Spinal cord (tissue), 10 donors: ENCODE results near the gene PHF20. TPM values are rescaled to one million over a fixed set of nuclear protein-coding genes. Genes with fewer than 3 reads are reported as not detected.
"Not testable (repeated sequence)": the region's sequence is repeated elsewhere in the genome, so short reads cannot be mapped to it uniquely, and the experiment has no call there.

Experiments
- DNase-seq, 6 donors: peaks; one replicate each; pipeline versions ENCODE4 v3.0.0 to v3.0.0-alpha.2; 2013 to 2015; ENCODE audit warnings: low spot score in 6 of 6, low read depth in 4 of 6
- H3K27ac ChIP-seq: one replicate; pipeline ENCODE4 v1.5.1; 2013; ENCODE audit warnings: low read depth, low read length, control low read depth
- H3K27me3 ChIP-seq: one replicate; pipeline ENCODE4 v1.6.1; 2013; ENCODE audit warnings: low read length; ENCODE audit not compliant: control insufficient read depth, insufficient read depth
- H3K36me3 ChIP-seq: one replicate; pipeline ENCODE4 v1.6.1; 2013; ENCODE audit warnings: low read length; ENCODE audit not compliant: control insufficient read depth, insufficient read depth
- H3K4me1 ChIP-seq: one replicate; pipeline ENCODE4 v1.6.1; 2013; ENCODE audit warnings: low read length; ENCODE audit not compliant: control insufficient read depth, insufficient read depth
- H3K4me3 ChIP-seq: one replicate; pipeline ENCODE4 v1.5.1; 2013; ENCODE audit warnings: low read depth, low read length, control low read depth
- H3K9me3 ChIP-seq: one replicate; pipeline ENCODE4 v1.6.1; 2013; ENCODE audit warnings: low read length; ENCODE audit not compliant: control insufficient read depth, insufficient read depth
- WGBS: methylation state at CpG from one replicate; pipeline ENCODE4 v1.1.5; 2013; ENCODE audit warnings: missing lambda C conversion rate; ENCODE audit not compliant: insufficient coverage; 5-methylcytosine and 5-hydroxymethylcytosine counted together
- polyA plus RNA-seq, 2 donors: library from polyadenylated mRNA; unstranded; fragments of 120-200 nt; gene quantifications; one replicate each; pipeline ENCODE4 v1.2.1, GENCODE V29; 2013; ENCODE audit not compliant: insufficient read length in 2 of 2
- total RNA-seq, 2 donors: library from RNA; depleted of rRNA in 1 of 2; stranded (reverse); fragments of 120-200 nt in 1 of 2; fragments of >200 nt in 1 of 2; gene quantifications; one replicate each; pipeline versions ENCODE4 v1.2.3 to v1.2.4, GENCODE V29; 2013 to 2014
- donor health status: healthy.

PHF20 gene
- total and polyA plus RNA-seq, 4 donors: 31.0 to 38.7 (median 33.4) TPM

DNA sequence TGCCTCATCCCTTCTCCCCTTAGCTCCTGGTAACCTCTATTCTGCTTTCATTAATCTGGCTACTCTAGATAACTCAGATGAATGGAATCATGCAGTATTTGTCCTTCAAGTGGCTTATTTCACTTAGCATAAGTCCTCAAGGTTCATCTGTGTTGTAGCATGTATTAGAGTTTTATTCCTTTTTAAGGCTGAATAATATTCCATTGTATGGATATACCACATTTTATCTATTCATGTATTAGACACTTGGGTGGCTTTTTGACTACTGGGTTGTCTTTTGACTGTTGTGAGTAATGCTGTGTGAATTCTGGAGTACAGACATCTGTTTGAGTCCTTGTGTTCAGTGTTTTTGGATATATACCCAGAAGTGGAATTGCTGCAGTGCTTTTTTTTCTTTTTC lies 58.4 kb downstream of the PHF20 start:
- Histone ChIP-seq H3K36me3 (peaks cover 4% of the 10 kb centered on the region), H3K27ac (no peak overlapping the region), H3K27me3 (no peaks in the 10 kb centered on the region), H3K9me3 (no peaks in the 10 kb centered on the region), H3K4me3 (no peak overlapping the region), H3K4me1 (peaks cover 3% of the 10 kb centered on the region)
- DNase-seq: no peak

DNA sequence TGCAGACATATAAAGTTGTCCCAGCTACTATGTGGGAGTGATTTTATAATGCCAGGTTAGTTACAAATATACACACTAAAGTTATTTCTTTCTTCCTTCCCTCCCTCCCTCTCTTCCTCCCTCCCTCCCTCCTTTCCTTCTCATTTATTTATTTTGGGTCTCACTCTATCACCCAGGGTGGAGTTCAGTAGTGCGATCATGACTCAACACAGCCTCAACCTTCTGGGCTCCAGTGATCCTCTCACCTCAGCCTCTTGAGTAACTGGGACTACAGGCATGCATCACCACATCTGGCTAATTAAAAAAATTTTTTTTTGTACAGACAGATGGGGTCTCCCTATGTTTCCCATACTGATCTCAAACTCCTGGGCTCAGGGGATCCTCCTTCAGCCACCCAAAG lies 59.2 kb downstream of the PHF20 start:
- H3K9me3 ChIP-seq: no peaks in the 10 kb centered on the region
- peaks cover 3% of the 10 kb centered on the region for H3K4me1 ChIP-seq
- H3K36me3 ChIP-seq: peaks cover 4% of the 10 kb centered on the region
- WGBS: no CpG with 5 or more reads among the region's 1 CpG
- H3K4me3 ChIP-seq: no peak overlapping the region
- H3K27me3 ChIP-seq: no peaks in the 10 kb centered on the region
- DNase-seq: no peak
- no peak overlapping the region for H3K27ac ChIP-seq

DNA sequence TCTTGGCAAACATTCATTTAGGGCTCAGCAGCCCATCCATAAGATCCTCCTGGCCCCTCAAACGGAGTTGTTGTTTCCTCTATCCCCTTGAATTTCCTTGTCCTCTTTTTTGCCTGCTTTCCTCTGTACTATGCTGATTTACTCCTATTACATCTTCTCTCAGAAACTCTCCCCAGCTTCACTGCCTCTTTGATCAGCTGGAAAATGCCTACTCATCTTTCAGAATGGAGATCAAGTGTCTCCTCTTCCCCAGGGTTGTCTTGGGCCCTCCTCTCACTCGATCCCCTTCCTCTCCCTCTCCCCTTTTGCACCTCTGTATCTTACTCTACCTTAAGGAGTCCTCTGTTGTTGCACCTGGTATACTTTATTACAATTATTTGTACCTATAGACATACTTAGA lies 60.2 kb downstream of the PHF20 start:
- H3K4me3 ChIP-seq: no peak overlapping the region
- WGBS: 89% methylated on average over 1 of the region's 2 CpGs
- no peaks in the 10 kb centered on the region for H3K9me3 ChIP-seq
- DNase-seq: no peak
- no peaks in the 10 kb centered on the region for H3K27me3 ChIP-seq
- peaks cover 4% of the 10 kb centered on the region for H3K36me3 ChIP-seq
- H3K4me1 ChIP-seq: peaks cover 3% of the 10 kb centered on the region
- no peak overlapping the region for H3K27ac ChIP-seq

DNA sequence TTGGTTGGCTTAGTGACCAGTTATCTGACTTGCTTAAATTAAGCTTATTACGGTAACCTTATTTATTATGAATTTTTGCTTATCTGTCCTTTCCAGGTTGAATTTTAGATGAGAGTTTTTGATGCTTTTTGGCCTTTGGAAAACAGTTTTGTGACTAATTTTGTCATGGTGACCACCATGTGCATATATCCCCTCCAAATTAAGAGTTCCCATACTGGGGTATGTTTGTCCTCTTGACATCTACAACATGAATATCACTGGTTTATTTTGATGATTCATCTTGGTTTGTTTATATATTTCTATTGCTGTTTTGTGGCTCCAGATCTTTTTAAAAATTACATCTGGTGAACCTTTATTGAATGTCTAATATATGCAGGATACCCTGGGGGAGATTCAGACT lies 61.4 kb downstream of the PHF20 start:
- Histone ChIP-seq H3K4me1 (peaks cover 1% of the 10 kb centered on the region), H3K27me3 (no peaks in the 10 kb centered on the region), H3K27ac (no peak overlapping the region), H3K9me3 (no peaks in the 10 kb centered on the region), H3K36me3 (peaks cover 4% of the 10 kb centered on the region), H3K4me3 (no peak overlapping the region)
- no CpG with 5 or more reads among the region's 1 CpG for WGBS
- DNase-seq: no peak

DNA sequence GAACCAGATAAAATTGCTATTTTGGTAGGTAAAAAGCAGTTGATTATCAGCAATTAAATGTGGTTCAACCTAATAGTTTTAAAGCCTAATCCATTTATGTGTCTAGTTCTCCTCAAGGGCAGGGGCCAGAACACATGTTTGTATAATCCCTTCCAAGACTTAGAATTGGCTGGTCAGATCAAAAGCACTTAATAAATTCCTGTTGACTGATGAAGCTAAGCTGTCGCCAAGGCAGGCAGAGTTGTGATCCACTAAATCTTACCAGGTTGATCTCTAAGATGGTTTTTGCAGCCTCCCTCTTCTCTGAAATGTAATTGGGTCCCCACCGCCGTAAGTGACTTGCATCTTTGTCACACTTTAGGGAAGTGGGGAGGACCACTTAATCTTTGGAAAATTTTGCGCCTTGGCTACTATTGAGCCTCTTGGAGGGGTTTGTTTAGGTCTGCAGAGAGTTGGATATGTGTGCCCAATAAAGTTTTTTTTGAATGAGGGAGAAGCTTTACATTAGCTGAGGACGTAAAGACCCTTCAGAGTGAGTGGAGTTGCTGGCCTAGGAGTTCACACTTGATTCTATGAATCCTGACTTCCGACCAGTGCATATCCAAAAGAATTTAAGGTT lies 65.9 kb downstream of the PHF20 start:
- Histone ChIP-seq H3K27ac (no peak overlapping the region), H3K4me3 (no peak overlapping the region), H3K27me3 (no peaks in the 10 kb centered on the region), H3K9me3 (peaks cover 4% of the 10 kb centered on the region), H3K36me3 (peaks cover 3% of the 10 kb centered on the region), H3K4me1 (no peaks in the 10 kb centered on the region)
- no peak for DNase-seq
- WGBS: 20% methylated on average over 1 of the region's 6 CpGs

DNA sequence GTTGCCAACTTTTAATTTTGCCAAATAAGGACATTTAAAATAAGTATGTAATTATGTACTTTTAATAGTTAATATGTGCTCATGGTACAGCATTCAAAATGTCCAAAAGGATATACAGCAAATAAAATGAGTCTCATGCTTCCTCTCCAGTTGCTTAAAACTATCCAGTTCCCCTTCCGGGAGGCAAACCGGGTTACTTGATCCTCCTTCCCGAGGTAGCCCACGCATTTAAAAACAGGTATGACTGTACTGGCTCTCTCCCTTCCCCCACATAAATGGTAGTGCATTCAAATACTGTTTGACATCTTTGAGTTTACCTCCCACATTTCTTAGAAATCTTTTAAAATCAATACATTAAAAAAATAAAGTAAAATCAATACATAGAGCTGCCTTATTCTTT lies 66.4 kb downstream of the PHF20 start:
- Histone ChIP-seq H3K27me3 (no peaks in the 10 kb centered on the region), H3K36me3 (peaks cover 8% of the 10 kb centered on the region), H3K9me3 (peaks cover 4% of the 10 kb centered on the region), H3K4me3 (no peak overlapping the region), H3K27ac (no peak overlapping the region), H3K4me1 (no peaks in the 10 kb centered on the region)
- 82% methylated on average over 2 of the region's 4 CpGs for WGBS
- DNase-seq: no peak

DNA sequence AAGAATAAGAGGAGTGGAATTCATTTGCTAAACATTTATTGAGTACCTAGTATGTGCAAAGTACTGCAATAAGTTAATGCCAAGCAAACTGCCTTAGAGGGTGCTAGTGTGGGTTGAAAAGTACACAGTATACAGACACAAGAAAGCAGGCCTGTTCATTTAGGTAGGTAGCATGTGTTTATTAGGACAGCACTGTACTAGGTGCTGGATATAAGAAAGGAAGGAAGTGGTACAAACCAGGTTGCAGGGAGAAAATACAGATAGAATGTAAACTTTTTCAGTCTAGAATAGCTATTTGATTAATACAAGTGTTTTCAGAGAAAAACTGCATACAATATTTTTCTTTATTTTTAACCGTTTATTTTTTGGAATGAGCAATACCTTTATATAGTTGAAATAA lies 68.1 kb downstream of the PHF20 start:
- Histone ChIP-seq H3K36me3 (peaks cover 19% of the 10 kb centered on the region), H3K27ac (no peak overlapping the region), H3K4me1 (no peaks in the 10 kb centered on the region), H3K27me3 (no peaks in the 10 kb centered on the region), H3K9me3 (peaks cover 6% of the 10 kb centered on the region), H3K4me3 (no peak overlapping the region)
- DNase-seq: no peak
- no CpG with 5 or more reads among the region's 1 CpG for WGBS

DNA sequence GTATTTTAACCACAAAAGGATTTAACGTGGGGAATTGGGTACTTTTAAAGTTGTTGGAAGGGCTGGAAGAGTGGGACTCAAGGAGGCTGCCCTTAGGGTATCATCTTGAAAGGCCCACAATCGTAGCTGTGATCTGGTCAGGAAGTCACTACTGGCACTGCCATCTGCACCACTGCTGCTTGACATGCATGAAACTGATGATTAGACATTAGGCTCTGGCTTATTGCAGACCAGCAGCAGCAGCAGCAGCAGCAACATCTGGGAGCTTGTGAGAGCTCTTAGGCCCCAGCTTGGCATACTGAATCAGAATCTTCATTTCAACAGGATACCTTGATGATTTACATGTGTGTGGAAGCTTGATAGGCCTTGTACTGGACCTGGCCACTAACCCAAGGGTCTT lies 68.6 kb downstream of the PHF20 start:
- no peak overlapping the region for H3K4me3 ChIP-seq
- H3K4me1 ChIP-seq: no peaks in the 10 kb centered on the region
- DNase-seq: peak in 1 of 6 donors; percentile 6
- peaks cover 19% of the 10 kb centered on the region for H3K36me3 ChIP-seq
- no peaks in the 10 kb centered on the region for H3K27me3 ChIP-seq
- H3K9me3 ChIP-seq: peaks cover 6% of the 10 kb centered on the region
- 92% methylated on average over 1 of the region's 2 CpGs for WGBS
- H3K27ac ChIP-seq: no peak overlapping the region

DNA sequence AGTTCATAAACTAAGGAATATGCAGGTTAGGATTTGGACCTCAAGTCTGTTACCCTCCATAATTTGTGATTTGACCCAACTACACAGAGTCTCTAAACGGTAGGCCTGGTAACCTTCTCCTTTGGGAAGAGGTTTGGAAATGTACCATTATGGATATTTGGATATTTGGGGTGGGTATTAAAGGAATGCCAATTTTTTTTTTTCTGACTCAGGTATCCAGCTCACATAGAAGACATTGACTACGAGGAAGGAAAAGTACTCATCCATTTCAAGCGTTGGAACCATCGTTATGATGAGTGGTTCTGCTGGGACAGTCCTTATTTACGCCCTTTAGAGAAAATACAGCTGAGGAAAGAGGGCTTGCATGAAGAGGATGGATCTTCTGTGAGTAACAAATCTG lies 70.5 kb downstream of the PHF20 start:
- Histone ChIP-seq H3K9me3 (peaks cover 6% of the 10 kb centered on the region), H3K27me3 (no peaks in the 10 kb centered on the region), H3K4me1 (no peaks in the 10 kb centered on the region), H3K36me3 (peaks cover 23% of the 10 kb centered on the region), H3K27ac (no peak overlapping the region), H3K4me3 (no peak overlapping the region)
- 95% methylated on average over 3 of the region's 5 CpGs for WGBS
- no peak for DNase-seq

DNA sequence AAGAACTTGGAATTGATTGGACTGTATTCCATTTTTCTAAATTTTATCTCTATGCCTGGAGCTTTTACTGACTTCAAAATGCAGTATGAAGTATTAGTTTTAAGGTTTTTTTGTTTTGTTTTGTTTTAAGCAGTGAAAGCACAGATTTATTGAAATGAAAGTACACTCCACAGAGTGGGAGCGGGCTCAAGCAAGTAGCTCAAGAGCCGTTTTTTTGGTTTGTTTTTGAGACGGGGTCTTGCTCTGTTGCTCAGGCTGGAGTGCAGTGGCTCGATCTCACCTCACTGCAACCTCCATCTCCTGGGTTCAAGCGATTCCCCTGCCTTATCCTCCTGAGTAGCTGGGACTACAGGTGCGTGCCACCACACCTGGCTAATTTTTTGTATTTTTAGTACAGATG lies 72.1 kb downstream of the PHF20 start:
- DNase-seq, H3K27me3 ChIP-seq, H3K9me3 ChIP-seq, H3K4me1 ChIP-seq, H3K4me3 ChIP-seq, H3K27ac ChIP-seq: not testable (repeated sequence)
- peaks cover 23% of the 10 kb centered on the region for H3K36me3 ChIP-seq
- 97% methylated on average over 6 of the region's 6 CpGs for WGBS
